ENCODE measurements around the gene AEBP1. TPM values are rescaled to one million over a fixed set of nuclear protein-coding genes. Genes with fewer than 3 reads are reported as not detected.

AEBP1 gene
- total RNA-seq, 2 experiments from 2014 or later, result 29.1 to 30.4 TPM

DNA sequence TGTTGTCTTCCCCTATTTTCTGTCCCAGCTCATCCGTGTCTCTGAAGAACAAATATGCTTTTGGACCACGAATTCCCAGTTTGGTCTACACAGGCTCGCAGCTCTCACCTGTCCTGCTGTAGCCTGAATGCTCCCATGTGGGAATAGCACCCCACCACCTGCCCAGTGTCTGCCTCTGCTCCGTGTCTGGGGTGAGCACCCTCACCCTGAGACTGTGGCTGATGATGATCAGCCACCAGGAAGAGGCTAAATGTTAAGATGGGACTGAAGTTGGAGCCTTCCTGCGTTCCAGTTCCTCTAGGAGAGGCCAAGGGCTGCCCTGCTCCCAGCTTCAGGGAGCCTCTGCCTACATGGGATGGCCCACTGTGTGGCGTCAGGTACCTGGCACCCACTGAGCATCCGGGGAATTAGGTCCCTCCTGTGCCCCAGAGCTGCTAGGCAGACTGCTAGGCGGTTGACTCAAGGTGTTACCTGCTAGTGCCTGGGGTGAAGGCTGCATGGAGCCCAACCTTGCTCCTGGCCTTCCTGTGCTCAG is 42.4 kb upstream of the AEBP1 start:
- no peak overlapping the region for H3K4me3 Mint-ChIP-seq
- H3K9me3 Mint-ChIP-seq, result no peaks in the 10 kb centered on the region
- H3K4me1 Mint-ChIP-seq (ENCODE audit: low read depth), result peaks cover 38% of the 10 kb centered on the region
- DNase-seq (no peak), ATAC-seq (no peak)
- H3K27ac Mint-ChIP-seq, result no peak overlapping the region
- H3K27me3 Mint-ChIP-seq, result no peaks in the 10 kb centered on the region
- TF ChIP-seq, protein P1, sequence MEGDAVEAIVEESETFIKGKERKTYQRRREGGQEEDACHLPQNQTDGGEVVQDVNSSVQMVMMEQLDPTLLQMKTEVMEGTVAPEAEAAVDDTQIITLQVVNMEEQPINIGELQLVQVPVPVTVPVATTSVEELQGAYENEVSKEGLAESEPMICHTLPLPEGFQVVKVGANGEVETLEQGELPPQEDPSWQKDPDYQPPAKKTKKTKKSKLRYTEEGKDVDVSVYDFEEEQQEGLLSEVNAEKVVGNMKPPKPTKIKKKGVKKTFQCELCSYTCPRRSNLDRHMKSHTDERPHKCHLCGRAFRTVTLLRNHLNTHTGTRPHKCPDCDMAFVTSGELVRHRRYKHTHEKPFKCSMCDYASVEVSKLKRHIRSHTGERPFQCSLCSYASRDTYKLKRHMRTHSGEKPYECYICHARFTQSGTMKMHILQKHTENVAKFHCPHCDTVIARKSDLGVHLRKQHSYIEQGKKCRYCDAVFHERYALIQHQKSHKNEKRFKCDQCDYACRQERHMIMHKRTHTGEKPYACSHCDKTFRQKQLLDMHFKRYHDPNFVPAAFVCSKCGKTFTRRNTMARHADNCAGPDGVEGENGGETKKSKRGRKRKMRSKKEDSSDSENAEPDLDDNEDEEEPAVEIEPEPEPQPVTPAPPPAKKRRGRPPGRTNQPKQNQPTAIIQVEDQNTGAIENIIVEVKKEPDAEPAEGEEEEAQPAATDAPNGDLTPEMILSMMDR (IDR thresholded peaks at IDR 0.05), result no peak
- CTCF ChIA-PET, result interaction anchor here (1.1 to 1.5 kb wide), 2 partner anchors 10 to 13 kb away, joined by 3 read pairs; no protein-coding TSS in a partner anchor
- POLR2A ChIA-PET, result interaction anchor here (0.9 to 2.2 kb wide), 5 partner anchors 9 to 17 kb away, joined by 3 to 8 read pairs (median 4); no protein-coding TSS in a partner anchor
- intact Hi-C loops (cut with micrococcal nuclease), result no loop called here
- peaks cover 35% of the 10 kb centered on the region for H3K36me3 Mint-ChIP-seq (ENCODE audit: low read depth)

- POLR2A ChIA-PET, result interaction anchor here (1.0 to 2.2 kb wide), 3 partner anchors 10 to 14 kb away, joined by 3 to 8 read pairs (median 5); no protein-coding TSS in a partner anchor
Observed at GRCh38 chr7:44062180-44062902, 41.8 kb upstream of the AEBP1 start.

DNA sequence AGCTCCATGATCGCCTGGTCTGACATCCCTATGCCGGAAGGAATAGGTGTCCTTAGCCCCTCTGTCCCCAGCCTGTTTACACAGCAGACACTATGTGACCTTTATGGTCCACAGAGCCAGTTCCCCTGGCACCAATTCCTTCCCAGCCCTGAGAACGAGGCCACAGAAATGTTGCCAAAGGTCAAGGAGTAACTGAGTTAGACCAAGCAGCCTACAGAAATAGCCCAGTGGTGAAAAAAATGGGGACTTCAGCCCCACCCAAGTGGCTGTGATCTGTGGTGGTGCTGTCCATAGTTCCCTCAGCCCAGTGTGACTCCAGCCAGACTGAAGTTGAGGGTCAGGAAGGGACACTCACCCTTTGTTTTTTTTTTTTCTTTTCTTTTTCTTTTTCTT is 41.2 kb upstream of the AEBP1 start:
- Mint-ChIP-seq H3K4me1 (ENCODE audit: low read depth) (peaks cover 40% of the 10 kb centered on the region), H3K27me3 (no peaks in the 10 kb centered on the region), H3K27ac (no peak overlapping the region), H3K9me3 (no peaks in the 10 kb centered on the region), H3K36me3 (ENCODE audit: low read depth) (peaks cover 26% of the 10 kb centered on the region), H3K4me3 (no peak overlapping the region)
- TF ChIP-seq, protein P1 (IDR thresholded peaks at IDR 0.05), result no peak
- ChIA-PET CTCF (interaction anchor here (1.7 kb wide), 1 partner anchor 11 kb away, joined by 3 read pairs; no protein-coding TSS in a partner anchor), POLR2A (interaction anchor here (1.0 to 6.5 kb wide), 3 partner anchors 9 to 15 kb away, joined by 3 to 79 read pairs (median 8); no protein-coding TSS in a partner anchor)
- intact Hi-C loops (cut with micrococcal nuclease), result no loop called here
- DNase-seq (no peak), ATAC-seq (no peak)

More at GRCh38 chr7:44062180-44062902, 41.8 kb upstream of the AEBP1 start:
- peak; percentile 1 for DNase-seq
- ATAC-seq, result no peak
- Mint-ChIP-seq H3K27ac (no peak overlapping the region), H3K9me3 (no peaks in the 10 kb centered on the region), H3K27me3 (no peaks in the 10 kb centered on the region), H3K4me1 (ENCODE audit: low read depth) (peaks cover 42% of the 10 kb centered on the region), H3K36me3 (ENCODE audit: low read depth) (peaks cover 32% of the 10 kb centered on the region), H3K4me3 (no peak overlapping the region)
- intact Hi-C loops (cut with micrococcal nuclease), result no loop called here
- TF ChIP-seq, protein P1 (IDR thresholded peaks at IDR 0.05), result no peak
- CTCF ChIA-PET, result no interaction called here

DNA sequence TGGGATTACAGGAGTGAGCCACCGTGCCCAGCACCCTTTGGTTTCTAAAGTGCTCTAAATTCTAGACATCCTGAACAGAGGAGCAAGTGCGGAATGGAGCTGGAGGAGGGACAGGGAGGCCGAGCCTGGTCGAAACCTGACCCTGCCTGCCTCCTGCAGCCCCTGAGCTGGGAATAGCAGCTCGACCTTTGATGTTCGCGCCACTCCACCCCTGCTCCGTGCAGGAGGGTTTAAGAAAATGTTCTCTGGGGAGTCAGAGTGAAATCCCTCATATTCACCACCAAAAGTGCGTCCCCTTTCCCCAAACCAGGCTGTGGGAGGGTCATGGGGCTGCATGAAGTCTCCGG is 40.6 kb upstream of the AEBP1 start:
- TF ChIP-seq, protein P1 (IDR thresholded peaks at IDR 0.05), result no peak
- peaks cover 21% of the 10 kb centered on the region for H3K36me3 Mint-ChIP-seq (ENCODE audit: low read depth)
- POLR2A ChIA-PET, result interaction anchor here (1.2 to 6.5 kb wide), 4 partner anchors 12 to 58 kb away, joined by 3 to 79 read pairs (median 30); partner anchors contain the start of gene DBNL
- H3K9me3 Mint-ChIP-seq, result no peaks in the 10 kb centered on the region
- H3K27ac Mint-ChIP-seq, result no peak overlapping the region
- intact Hi-C loops (cut with micrococcal nuclease), result no loop called here
- no peaks in the 10 kb centered on the region for H3K27me3 Mint-ChIP-seq
- DNase-seq (no peak), ATAC-seq (no peak)
- no peak overlapping the region for H3K4me3 Mint-ChIP-seq
- CTCF ChIA-PET, result interaction anchor here (1.1 to 1.7 kb wide), 3 partner anchors 9 to 12 kb away, joined by 3 to 4 read pairs (median 3); no protein-coding TSS in a partner anchor
- H3K4me1 Mint-ChIP-seq (ENCODE audit: low read depth), result peaks cover 40% of the 10 kb centered on the region
